GM03348 (cell line): ENCODE measurements around the gene MCUR1.
"Not testable (repeated sequence)": the region's sequence is repeated elsewhere in the genome, so short reads cannot be mapped to it uniquely, and the experiment has no call there.

Source experiments
- DNase-seq: peaks from one replicate; pipeline ENCODE4 v3.0.0; 2012; ENCODE audit warnings: low spot score

Gene MCUR1

GRCh38 chr6:13776602-13777001, 37.8 kb downstream of the MCUR1 start:
- no peak for DNase-seq

- DNase-seq = not testable (repeated sequence)
These were observed 38.9 kb downstream of the MCUR1 start for GRCh38 chr6:13775466-13775865.

DNA sequence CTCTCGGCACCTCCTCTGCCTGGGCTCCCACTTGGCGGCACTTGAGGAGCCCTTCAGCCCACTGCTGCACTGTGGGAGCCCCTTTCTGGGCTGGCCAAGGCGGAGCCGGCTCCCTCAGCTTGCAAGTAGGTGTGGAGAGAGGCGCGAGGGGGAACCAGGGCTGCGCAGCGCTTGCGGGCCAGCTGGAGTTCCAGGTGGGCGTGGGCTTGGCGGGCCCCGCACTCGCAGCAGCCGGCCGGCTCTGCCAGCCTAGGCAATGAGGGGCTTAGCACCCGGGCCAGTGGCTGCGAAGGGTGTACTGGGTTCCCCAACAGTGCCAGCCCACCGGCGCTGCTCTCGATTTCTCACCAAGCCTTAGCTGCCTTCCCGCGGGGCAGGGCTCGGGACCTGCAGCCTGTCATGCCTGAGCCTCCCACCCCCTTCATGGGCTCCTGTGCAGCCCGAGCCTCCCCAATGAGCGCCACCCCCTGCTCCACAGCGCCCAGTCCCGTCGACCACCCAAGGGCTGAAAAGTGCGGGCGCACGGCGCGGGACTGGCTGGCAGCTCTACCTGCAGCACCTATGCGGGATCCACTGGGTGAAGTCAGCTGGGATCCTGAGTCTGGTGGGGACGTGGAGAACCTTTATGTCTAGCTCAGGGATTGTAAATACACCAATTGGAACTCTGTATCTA, 41.9 kb downstream of the MCUR1 start:
- not testable (repeated sequence) for DNase-seq

DNA sequence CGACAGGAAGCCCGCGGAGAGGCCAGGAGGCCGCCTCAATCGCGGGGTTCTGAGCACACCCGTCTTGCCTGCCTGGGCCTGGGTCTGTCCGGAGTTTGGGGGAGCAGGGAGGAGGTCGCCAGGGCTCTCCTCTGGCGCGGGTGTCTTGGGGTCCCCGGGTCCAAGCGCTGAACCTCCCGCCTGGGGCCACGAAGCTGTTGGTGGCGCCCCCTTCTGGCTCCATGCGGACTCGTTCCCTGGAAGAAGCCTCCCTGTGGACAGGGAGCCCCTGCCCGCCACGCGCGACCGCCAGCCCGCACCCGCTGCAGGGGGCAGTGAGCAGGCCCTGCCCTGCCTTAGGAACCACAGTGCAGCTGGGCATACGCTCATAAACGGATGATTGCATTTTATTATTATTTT, 44.7 kb downstream of the MCUR1 start:
- DNase-seq = no peak

- no peak for DNase-seq
These were observed 45.2 kb downstream of the MCUR1 start for GRCh38 chr6:13769034-13769654.

DNA sequence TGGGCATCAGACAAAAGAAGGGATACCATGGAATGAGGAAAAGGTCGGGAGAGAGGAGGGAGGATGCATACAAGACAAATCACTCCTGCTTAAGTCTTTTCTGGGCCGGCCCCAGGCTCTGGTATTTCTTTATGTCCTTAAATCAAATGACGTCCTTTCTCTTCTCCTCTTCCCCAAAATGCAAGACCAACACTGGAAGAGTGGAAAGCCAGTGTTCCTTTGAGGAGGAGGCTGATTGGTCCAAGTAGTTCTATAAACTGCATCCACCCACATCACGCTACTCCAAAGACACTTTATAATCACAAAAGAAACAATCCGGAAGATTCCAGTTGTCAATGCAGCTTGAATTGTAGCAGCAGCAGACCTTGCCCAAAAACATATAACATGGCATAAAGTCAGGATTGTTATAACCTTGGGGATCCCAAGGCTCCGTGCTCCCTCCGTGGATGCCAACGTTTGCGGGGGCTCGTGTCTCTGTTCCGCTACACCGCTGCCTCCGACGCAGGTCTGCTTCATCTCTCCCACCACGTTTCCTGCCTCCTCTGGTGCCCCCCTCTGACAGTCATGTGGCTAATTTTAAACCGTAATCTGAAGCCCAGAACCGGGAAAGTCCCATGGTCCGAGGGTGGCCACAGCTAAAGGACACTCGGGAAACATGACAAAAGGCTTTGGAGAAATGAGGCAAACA, 47.1 kb downstream of the MCUR1 start:
- DNase-seq = peak; percentile 61

- peak; percentile 65 for DNase-seq
These were observed 48.1 kb downstream of the MCUR1 start for GRCh38 chr6:13766201-13766634.

DNA sequence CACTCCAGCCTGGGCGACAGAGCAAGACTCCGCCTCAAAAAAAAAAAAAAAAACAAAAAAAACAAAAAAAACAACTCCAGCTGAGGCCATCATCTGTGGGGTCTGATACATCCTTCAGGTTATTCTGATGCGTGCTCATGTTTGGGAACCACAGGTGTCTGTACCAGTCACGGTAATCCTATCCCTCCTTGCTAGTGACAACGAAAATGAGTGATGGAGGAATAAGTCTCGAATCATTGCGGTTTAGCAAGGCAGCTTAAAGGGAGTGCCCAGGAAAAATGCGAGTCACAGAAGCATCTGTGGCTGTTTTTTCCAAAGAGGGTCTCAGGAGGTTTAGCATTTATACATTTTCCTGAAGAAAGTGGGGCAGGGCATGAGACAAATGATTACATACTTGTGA, 48.8 kb downstream of the MCUR1 start:
- DNase-seq = no peak

- no peak for DNase-seq
These were observed 49.4 kb downstream of the MCUR1 start for GRCh38 chr6:13764996-13765395.

GRCh38 chr6:13763740-13764381, 50.5 kb downstream of the MCUR1 start:
- no peak for DNase-seq

GRCh38 chr6:13762611-13763441, 51.5 kb downstream of the MCUR1 start:
- peak; percentile 89 for DNase-seq

GRCh38 chr6:13761361-13762036, 52.9 kb downstream of the MCUR1 start:
- DNase-seq = peak; percentile 72

DNA sequence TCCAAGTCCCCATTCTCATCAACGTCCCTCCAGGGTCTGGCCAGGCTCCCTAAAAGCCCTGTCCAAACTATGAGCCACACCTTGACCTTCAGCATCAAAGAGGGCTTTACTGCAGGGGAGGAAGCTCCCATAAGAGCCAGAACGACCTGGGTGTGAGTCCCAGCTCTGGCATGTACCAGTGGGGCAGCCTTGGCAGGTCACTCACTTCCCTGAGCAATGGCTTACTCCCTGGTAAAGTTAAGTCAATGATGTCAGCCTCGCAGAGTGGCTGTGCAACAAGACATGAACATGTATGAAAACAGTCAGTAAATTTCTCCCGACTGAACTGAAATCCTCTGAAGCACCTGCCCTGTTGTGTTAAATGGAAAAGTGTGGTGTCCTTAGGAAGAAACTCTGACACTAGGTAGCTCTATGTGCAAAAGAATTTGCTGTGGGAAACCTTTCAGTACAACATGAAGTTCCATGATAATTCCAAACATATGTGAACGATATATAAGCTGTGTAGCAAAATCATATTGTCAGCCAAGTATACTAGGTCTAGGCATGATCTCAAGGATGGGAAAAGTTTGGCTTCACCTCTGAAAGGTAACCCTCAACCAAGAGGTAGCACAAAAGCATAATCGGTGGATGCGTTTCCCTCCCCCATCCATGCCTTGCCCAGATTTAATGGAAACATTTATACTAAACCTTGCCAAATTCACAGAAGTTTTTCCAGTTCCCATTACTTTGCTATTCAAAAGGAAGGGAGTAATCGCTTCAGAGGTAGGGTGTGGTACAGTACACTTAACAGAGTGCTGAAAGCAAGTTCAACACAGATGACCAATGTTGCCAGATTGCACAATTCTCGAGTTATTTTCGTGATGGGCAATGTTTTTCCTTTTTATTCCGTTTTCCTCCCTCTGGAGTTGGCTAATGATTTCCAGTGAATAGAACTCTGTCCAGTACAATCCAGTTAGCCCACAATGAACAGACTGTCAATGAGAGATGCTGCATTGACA, 53.8 kb downstream of the MCUR1 start:
- DNase-seq = peak; percentile 82

GRCh38 chr6:13759025-13759424, 55.3 kb downstream of the MCUR1 start:
- DNase-seq = no peak

DNA sequence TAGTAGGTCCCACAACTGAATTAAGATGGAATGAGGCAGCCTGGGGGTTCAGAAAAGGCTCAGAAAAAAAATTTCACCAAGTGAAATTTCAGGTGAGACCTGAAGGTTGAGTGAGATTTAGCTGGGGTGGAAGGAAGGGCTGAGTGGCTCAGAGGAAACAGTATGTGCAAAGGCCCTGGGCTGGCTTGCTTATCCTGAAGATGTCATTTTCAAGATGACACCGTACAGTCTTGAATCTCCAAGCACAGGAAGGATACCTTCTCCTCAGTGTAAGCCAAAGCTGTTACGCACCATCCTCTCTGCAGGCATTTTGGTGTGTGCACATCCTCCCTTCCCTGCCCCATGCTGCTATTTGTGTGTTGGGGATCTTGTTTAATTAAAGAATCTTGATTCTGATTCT, 59.7 kb downstream of the MCUR1 start:
- DNase-seq = no peak

DNA sequence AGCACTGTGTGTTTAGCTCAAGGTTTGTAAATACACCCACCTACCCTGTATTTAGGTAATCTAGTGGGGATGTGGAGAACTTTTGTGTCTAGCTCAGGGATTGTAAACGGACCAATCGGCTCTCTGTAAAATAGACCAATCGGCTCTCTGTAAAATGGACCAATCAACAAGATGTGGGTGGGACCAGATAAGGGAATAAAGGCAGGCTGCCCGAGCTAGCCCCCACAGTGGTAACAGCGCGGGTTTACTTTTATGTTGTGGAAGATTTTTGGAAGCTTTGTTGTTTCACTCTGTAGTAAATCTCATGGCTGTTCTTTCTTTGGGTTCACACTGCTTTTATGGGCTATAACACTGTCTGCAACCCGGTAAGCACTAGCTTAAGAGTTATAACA, 70.6 kb downstream of the MCUR1 start:
- no peak for DNase-seq

DNA sequence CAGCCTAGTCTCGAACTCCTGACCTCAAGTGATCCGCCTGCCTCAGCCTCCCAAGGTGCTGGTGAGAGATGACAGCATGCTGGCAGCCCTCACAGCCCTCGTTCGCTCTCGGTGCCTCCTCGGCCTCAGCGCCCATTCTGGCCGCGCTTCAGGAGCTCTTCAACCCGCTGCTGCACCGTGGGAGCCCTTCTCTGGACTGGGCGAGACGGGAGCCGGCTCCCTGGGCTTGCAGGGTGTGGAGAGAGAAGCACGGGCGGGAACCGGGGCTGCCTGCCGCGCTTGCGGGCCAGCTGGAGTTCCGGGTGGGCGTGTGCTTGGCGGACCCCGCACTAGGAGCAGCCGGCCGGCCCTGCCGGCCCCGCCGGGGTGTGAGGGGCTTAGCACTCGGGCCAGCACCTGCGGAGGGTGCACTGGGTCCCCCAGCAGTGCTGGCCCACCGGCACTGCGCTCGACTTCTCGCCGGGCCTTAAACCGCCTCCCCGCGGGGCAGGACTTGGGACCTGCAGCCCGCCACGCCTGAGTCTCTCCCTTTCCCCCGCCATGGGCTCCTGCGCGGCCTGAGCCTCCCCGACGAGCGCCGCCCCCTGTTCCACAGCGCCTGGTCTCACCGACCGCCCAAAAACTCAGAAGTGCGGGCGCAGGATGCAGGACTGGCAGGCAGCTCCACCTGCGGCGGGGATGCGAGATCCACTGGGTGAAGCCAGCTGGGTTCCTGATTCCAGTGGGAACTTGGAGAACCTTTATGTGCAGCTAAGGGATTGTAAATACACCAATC, 71.2 kb downstream of the MCUR1 start:
- no peak for DNase-seq

GRCh38 chr6:13741365-13741764, 73.0 kb downstream of the MCUR1 start:
- DNase-seq = no peak
